Ascending aorta (tissue), 2 donors: ENCODE measurements around the gene OR2L5. TPM values are rescaled to one million over a fixed set of nuclear protein-coding genes. Genes with fewer than 3 reads are reported as not detected.

Source experiments
- DNase-seq, 2 donors: peaks; one replicate each; pipeline ENCODE4 v3.0.0-alpha.2; 2019; ENCODE audit warnings: low spot score in 2 of 2
- H3K27ac ChIP-seq, 2 donors: fragments of 200-600 bp; sonication (generic); one replicate each; pipeline ENCODE4 v1.5.1; 2016 to 2017; ENCODE audit warnings: mild to moderate bottlenecking in 1 of 2
- H3K27me3 ChIP-seq: fragments of 200-600 bp; sonication (generic); one replicate; pipeline ENCODE4 v1.5.1; 2017
- H3K36me3 ChIP-seq, 2 donors: fragments of 200-600 bp; sonication (generic); one replicate each; pipeline ENCODE4 v1.5.1; 2016
- H3K4me1 ChIP-seq, 2 donors: fragments of 200-600 bp; sonication (generic); one replicate each; pipeline ENCODE4 v1.5.1; 2016 to 2017; ENCODE audit warnings: mild to moderate bottlenecking in 1 of 2
- H3K4me3 ChIP-seq, 2 donors: fragments of 200-600 bp; sonication (generic); one replicate each; pipeline ENCODE4 v1.5.1; 2016 to 2017; ENCODE audit warnings: mild to moderate bottlenecking in 1 of 2
- H3K9me3 ChIP-seq, 2 donors: fragments of 200-600 bp; sonication (generic); one replicate each; pipeline ENCODE4 v1.5.1; 2016
- CTCF ChIP-seq, 3 experiments: fragments of 200-600 bp in 2 of 3; fragments of 450-650 bp in 1 of 3; sonication (generic) in 2 of 3; IDR thresholded peaks; one replicate each; pipeline ENCODE4 v1.5.1; 2016 to 2019; ENCODE audit warnings: antibody characterized with exemption in 3 of 3, mild to moderate bottlenecking in 1 of 3, moderate library complexity in 1 of 3
- intact Hi-C: fragments of 100-400 bp; cut with DNase I; formaldehyde crosslinking; loops from one replicate; pipeline ENCODE4 v1.15.1; 2023
- total RNA-seq: library from RNA; depleted of rRNA; stranded (reverse); fragments of >200 nt; gene quantifications from one replicate; pipeline ENCODE4 v1.1.0, GENCODE V29; 2016

Gene OR2L5
- not detected for total RNA-seq

GRCh38 chr1:248013229-248013710, at the start of gene OR2L5:
OR2L5 (plus strand) TSS chr1:248013660; CDS start chr1:248021948, 8,288 bp downstream.
- no peaks in the 10 kb centered on the region for H3K4me1 ChIP-seq
- H3K36me3 ChIP-seq: no peaks in the 10 kb centered on the region
- no peak for DNase-seq
- no peak for TF ChIP-seq CTCF (IDR thresholded peaks at IDR 0.05)
- intact Hi-C loops: no loop called here
- H3K27me3 ChIP-seq: no peaks in the 10 kb centered on the region
- H3K4me3 ChIP-seq: no peak within 1 kb of the TSS
- no peak within 1 kb of the TSS for H3K27ac ChIP-seq
- H3K9me3 ChIP-seq: peaks cover 0 to 14% of the 10 kb centered on the region in 2 donors

GRCh38 chr1:247964933-247965332, 48.5 kb upstream of the OR2L5 start, which contains the start of gene OR2AK2:
OR2AK2 (plus strand) TSS chr1:247965233; CDS start chr1:247965377, 144 bp downstream.
- no peaks in the 10 kb centered on the region for H3K4me1 ChIP-seq
- H3K9me3 ChIP-seq: no peaks in the 10 kb centered on the region
- DNase-seq: no peak
- no peak within 1 kb of the TSS for H3K4me3 ChIP-seq
- no peak for TF ChIP-seq CTCF (IDR thresholded peaks at IDR 0.05)
- H3K27me3 ChIP-seq: no peaks in the 10 kb centered on the region
- intact Hi-C loops: no loop called here
- H3K27ac ChIP-seq: no peak within 1 kb of the TSS
- H3K36me3 ChIP-seq: no peaks in the 10 kb centered on the region

- Histone ChIP-seq H3K27me3 (no peaks in the 10 kb centered on the region), H3K27ac (no peak overlapping the region), H3K4me3 (no peak overlapping the region), H3K36me3 (no peaks in the 10 kb centered on the region), H3K9me3 (no peaks in the 10 kb centered on the region), H3K4me1 (no peaks in the 10 kb centered on the region)
- no peak for TF ChIP-seq CTCF (IDR thresholded peaks at IDR 0.05)
- intact Hi-C loops: no loop called here
- DNase-seq: no peak
Observed at GRCh38 chr1:247966532-247967204, 46.8 kb upstream of the OR2L5 start.

GRCh38 chr1:247992986-247993385, 20.5 kb upstream of the OR2L5 start:
- Histone ChIP-seq H3K4me3 (no peak overlapping the region), H3K27ac (no peak overlapping the region), H3K27me3 (no peaks in the 10 kb centered on the region), H3K36me3 (no peaks in the 10 kb centered on the region), H3K4me1 (no peaks in the 10 kb centered on the region), H3K9me3 (no peaks in the 10 kb centered on the region)
- no peak for DNase-seq
- TF ChIP-seq CTCF (IDR thresholded peaks at IDR 0.05): no peak
- intact Hi-C loops: no loop called here

- H3K4me1 ChIP-seq: no peaks in the 10 kb centered on the region
- no peak for TF ChIP-seq CTCF (IDR thresholded peaks at IDR 0.05)
- H3K27me3 ChIP-seq: no peaks in the 10 kb centered on the region
- H3K9me3 ChIP-seq: no peaks in the 10 kb centered on the region
- no peak overlapping the region for H3K27ac ChIP-seq
- no peaks in the 10 kb centered on the region for H3K36me3 ChIP-seq
- intact Hi-C loops: no loop called here
- H3K4me3 ChIP-seq: no peak overlapping the region
- DNase-seq: no peak
Observed at GRCh38 chr1:247998811-247999210, 14.6 kb upstream of the OR2L5 start.
